ENCODE data around the gene CYP11A1. TPM values are rescaled to one million over a fixed set of nuclear protein-coding genes. Genes with fewer than 3 reads are reported as not detected.

The CYP11A1 gene
- total and polyA plus RNA-seq, 2 donors (not counting 1 experiment from before 2014, with no cell fraction given): not detected

DNA sequence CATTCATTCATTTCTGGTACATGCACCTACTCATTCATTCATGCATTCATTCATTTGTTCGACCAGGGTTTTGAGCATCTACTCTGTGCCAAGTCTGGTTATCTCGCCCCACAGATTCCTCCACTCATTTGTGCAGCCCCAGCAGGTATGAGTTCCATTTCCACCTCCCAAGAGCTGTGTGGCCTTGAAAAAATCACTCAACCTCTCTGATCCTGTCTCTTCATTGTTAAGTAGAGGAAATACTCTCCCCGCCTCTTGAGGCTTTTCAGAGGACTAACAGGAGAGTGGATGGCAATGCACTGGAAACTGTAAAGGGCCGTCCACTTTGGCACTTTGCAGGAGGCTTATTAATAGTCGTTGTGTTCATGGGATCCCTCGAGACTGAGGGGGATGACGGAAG, 61.8 kb downstream of the CYP11A1 start:
- Histone ChIP-seq H4K20me1 (ENCODE audit: control insufficient read depth, insufficient read depth, low read length, poor library complexity, severe bottlenecking) (no peaks in the 10 kb centered on the region), H3K9me3 (ENCODE audit: control extremely low read depth in 1 of 3, control insufficient read depth in 2 of 3, insufficient read depth in 1 of 3, low read length in 2 of 3) (no peaks in the 10 kb centered on the region), H3K4me1 (ENCODE audit: control insufficient read depth in 2 of 2, insufficient read depth in 2 of 2, low read length in 2 of 2) (no peaks in the 10 kb centered on the region), H3K79me2 (ENCODE audit: control insufficient read depth, insufficient read depth, low read length) (no peaks in the 10 kb centered on the region), H3K27me3 (replicated peaks in 1 of 4; ENCODE audit: control extremely low read depth in 1 of 4, control insufficient read depth in 3 of 4, insufficient read depth in 4 of 4, low read length in 3 of 4) (peaks cover 0 to 34% (median 9%) of the 10 kb centered on the region in 4 experiments), H2AFZ (ENCODE audit: insufficient read depth, low read depth, low read length, poor library complexity, severe bottlenecking) (no peak overlapping the region), H3K4me2 (replicated peaks; ENCODE audit: low read depth, low read length, poor library complexity, severe bottlenecking) (no peak overlapping the region), H3K36me3 (replicated peaks in 1 of 2; ENCODE audit: control extremely low read depth in 1 of 2, control insufficient read depth in 1 of 2, extremely low read depth in 1 of 2, insufficient read depth in 2 of 2, low read length in 1 of 2) (no peaks in the 10 kb centered on the region), H3K27ac (ENCODE audit: low read length in 2 of 2) (no peak overlapping the region), H3K9ac (ENCODE audit: low read length) (no peak overlapping the region), H3K4me3 (ENCODE audit: control extremely low read depth in 1 of 5, extremely low read depth in 1 of 5, insufficient read depth in 1 of 5, low read depth in 2 of 5, low read length in 4 of 5) (no peak overlapping the region)
- Mint-ChIP-seq H3K4me1 (no peaks in the 10 kb centered on the region), H3K4me3 (no peak overlapping the region), H3K27me3 (peaks cover 73% of the 10 kb centered on the region), H3K27ac (no peak overlapping the region), H3K9me3 (ENCODE audit: insufficient read depth) (no peaks in the 10 kb centered on the region)
- DNase-seq: no peak
- WGBS (ENCODE audit: insufficient coverage): 92% methylated on average over 6 of the region's 7 CpGs
- intact Hi-C loops (cut with micrococcal nuclease): no loop called here
- CTCF ChIA-PET: no interaction called here
- POLR2A ChIA-PET: no interaction called here
- no peak for ATAC-seq (ENCODE audit: low read depth)
- TF ChIP-seq EZH2 (IDR thresholded peaks at IDR 0.05; ENCODE audit: borderline replicate concordance, insufficient read depth, low read depth, low read length, poor library complexity, severe bottlenecking): no peak
- TF ChIP-seq, protein P1, sequence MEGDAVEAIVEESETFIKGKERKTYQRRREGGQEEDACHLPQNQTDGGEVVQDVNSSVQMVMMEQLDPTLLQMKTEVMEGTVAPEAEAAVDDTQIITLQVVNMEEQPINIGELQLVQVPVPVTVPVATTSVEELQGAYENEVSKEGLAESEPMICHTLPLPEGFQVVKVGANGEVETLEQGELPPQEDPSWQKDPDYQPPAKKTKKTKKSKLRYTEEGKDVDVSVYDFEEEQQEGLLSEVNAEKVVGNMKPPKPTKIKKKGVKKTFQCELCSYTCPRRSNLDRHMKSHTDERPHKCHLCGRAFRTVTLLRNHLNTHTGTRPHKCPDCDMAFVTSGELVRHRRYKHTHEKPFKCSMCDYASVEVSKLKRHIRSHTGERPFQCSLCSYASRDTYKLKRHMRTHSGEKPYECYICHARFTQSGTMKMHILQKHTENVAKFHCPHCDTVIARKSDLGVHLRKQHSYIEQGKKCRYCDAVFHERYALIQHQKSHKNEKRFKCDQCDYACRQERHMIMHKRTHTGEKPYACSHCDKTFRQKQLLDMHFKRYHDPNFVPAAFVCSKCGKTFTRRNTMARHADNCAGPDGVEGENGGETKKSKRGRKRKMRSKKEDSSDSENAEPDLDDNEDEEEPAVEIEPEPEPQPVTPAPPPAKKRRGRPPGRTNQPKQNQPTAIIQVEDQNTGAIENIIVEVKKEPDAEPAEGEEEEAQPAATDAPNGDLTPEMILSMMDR (IDR thresholded peaks at IDR 0.05): no peak

DNA sequence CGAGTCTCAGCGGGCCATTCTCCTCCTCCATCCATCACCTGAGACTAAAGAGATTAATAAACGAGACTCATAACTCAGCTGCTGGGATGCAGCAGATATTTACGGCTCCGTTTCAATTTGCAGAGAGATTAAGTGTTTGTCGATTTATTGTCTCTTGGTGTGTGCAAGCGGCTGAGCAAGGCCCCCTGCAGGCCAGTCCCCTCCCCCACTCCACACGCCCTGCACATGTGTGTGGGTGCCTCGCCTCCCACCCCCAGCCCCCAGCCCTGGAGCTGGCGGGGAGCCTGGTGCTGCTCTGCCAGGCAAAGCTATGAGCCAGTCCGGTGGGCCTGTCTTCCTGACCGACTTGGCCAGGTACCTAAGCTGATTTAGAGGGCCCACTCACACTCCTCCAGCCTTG, 63.0 kb downstream of the CYP11A1 start:
- H4K20me1 ChIP-seq (ENCODE audit: control insufficient read depth, insufficient read depth, low read length, poor library complexity, severe bottlenecking): no peaks in the 10 kb centered on the region
- CTCF ChIA-PET: interaction anchor here (1.7 to 2.3 kb wide), 2 partner anchors 176 to 178 kb away, joined by 6 to 7 read pairs; no protein-coding TSS in a partner anchor
- H3K4me3 ChIP-seq (ENCODE audit: control extremely low read depth in 1 of 5, extremely low read depth in 1 of 5, insufficient read depth in 1 of 5, low read depth in 2 of 5, low read length in 4 of 5): no peak overlapping the region
- H3K27me3 ChIP-seq (replicated peaks in 1 of 4; ENCODE audit: control extremely low read depth in 1 of 4, control insufficient read depth in 3 of 4, insufficient read depth in 4 of 4, low read length in 3 of 4): peaks cover 0 to 40% (median 9%) of the 10 kb centered on the region in 4 experiments
- no peak for ATAC-seq (ENCODE audit: low read depth)
- H3K4me1 ChIP-seq (ENCODE audit: control insufficient read depth in 2 of 2, insufficient read depth in 2 of 2, low read length in 2 of 2): no peaks in the 10 kb centered on the region
- H3K36me3 ChIP-seq (replicated peaks in 1 of 2; ENCODE audit: control extremely low read depth in 1 of 2, control insufficient read depth in 1 of 2, extremely low read depth in 1 of 2, insufficient read depth in 2 of 2, low read length in 1 of 2): no peaks in the 10 kb centered on the region
- POLR2A ChIA-PET: no interaction called here
- Mint-ChIP-seq H3K4me3 (no peak overlapping the region), H3K9me3 (ENCODE audit: insufficient read depth) (no peaks in the 10 kb centered on the region), H3K27ac (no peak overlapping the region), H3K4me1 (no peaks in the 10 kb centered on the region), H3K27me3 (peaks cover 81% of the 10 kb centered on the region)
- H2AFZ ChIP-seq (ENCODE audit: insufficient read depth, low read depth, low read length, poor library complexity, severe bottlenecking): no peak overlapping the region
- 79% methylated on average over 9 of the region's 12 CpGs for WGBS (ENCODE audit: insufficient coverage)
- DNase-seq: no peak
- H3K9me3 ChIP-seq (ENCODE audit: control extremely low read depth in 1 of 3, control insufficient read depth in 2 of 3, insufficient read depth in 1 of 3, low read length in 2 of 3): no peaks in the 10 kb centered on the region
- TF ChIP-seq, protein P1 (IDR thresholded peaks at IDR 0.05): no peak
- TF ChIP-seq EZH2 (IDR thresholded peaks at IDR 0.05; ENCODE audit: borderline replicate concordance, insufficient read depth, low read depth, low read length, poor library complexity, severe bottlenecking): no peak
- intact Hi-C loops (cut with micrococcal nuclease): no loop called here
- no peak overlapping the region for H3K4me2 ChIP-seq (replicated peaks; ENCODE audit: low read depth, low read length, poor library complexity, severe bottlenecking)
- H3K27ac ChIP-seq (ENCODE audit: low read length in 2 of 2): no peak overlapping the region
- H3K79me2 ChIP-seq (ENCODE audit: control insufficient read depth, insufficient read depth, low read length): no peaks in the 10 kb centered on the region
- H3K9ac ChIP-seq (ENCODE audit: low read length): no peak overlapping the region

All from B cell (primary cell).